HG03045 (cell line): ENCODE measurements around the gene PRSS57.

ENCODE experiments used
- ATAC-seq: cut with Tn5 transposase; IDR thresholded peaks from one replicate; pipeline ENCODE4 v1.9.1; 2021; ENCODE audit warnings: mild to moderate bottlenecking, moderate library complexity; ENCODE audit not compliant: unreplicated experiment

The PRSS57 gene

GRCh38 chr19:653425-653824 lies 41.8 kb downstream of the PRSS57 start:
- ATAC-seq, result no peak

- no peak for ATAC-seq
These were observed 42.5 kb downstream of the PRSS57 start for GRCh38 chr19:652467-653389.

GRCh38 chr19:651991-652390 lies 43.3 kb downstream of the PRSS57 start:
- ATAC-seq, result no peak

- ATAC-seq, result no peak
These were observed 44.0 kb downstream of the PRSS57 start for GRCh38 chr19:651114-651818.

- no peak for ATAC-seq
These were observed 45.1 kb downstream of the PRSS57 start for GRCh38 chr19:650121-650520.

GRCh38 chr19:648904-649801 lies 46.1 kb downstream of the PRSS57 start:
- ATAC-seq, result no peak

- no peak for ATAC-seq
These were observed 46.9 kb downstream of the PRSS57 start for GRCh38 chr19:648305-648704.

GRCh38 chr19:647566-648284 lies 47.5 kb downstream of the PRSS57 start:
- ATAC-seq, result no peak

- no peak for ATAC-seq
These were observed 48.3 kb downstream of the PRSS57 start for GRCh38 chr19:646779-647565.

GRCh38 chr19:645912-646778 lies 49.1 kb downstream of the PRSS57 start:
- ATAC-seq, result no peak

- no peak for ATAC-seq
These were observed 50.5 kb downstream of the PRSS57 start for GRCh38 chr19:644789-645188.

GRCh38 chr19:644363-644762 lies 50.9 kb downstream of the PRSS57 start:
- ATAC-seq, result no peak

GRCh38 chr19:643736-644135 lies 51.5 kb downstream of the PRSS57 start:
- no peak for ATAC-seq

- no peak for ATAC-seq
These were observed 52.2 kb downstream of the PRSS57 start for GRCh38 chr19:642767-643727.

- no peak for ATAC-seq
These were observed 53.5 kb downstream of the PRSS57 start for GRCh38 chr19:641702-642101.

- ATAC-seq, result no peak
These were observed 54.6 kb downstream of the PRSS57 start for GRCh38 chr19:640606-641189.

GRCh38 chr19:640161-640558 lies 55.1 kb downstream of the PRSS57 start:
- ATAC-seq, result no peak
